ENCODE results near the gene PLP2.
"Not testable (repeated sequence)": the region's sequence is repeated elsewhere in the genome, so short reads cannot be mapped to it uniquely, and the experiment has no call there.

PLP2 gene

GRCh38 chrX:49167740-49168108 is 4.0 kb upstream of the PLP2 start:
- peaks cover 35% of the 10 kb centered on the region for H3K4me1 ChIP-seq (ENCODE audit: insufficient read depth, low read length, severe bottlenecking)
- H3K4me2 ChIP-seq (ENCODE audit: low read length): peak overlapping the region; percentile 93
- H3F3A ChIP-seq (ENCODE audit: insufficient read depth, low read length): no peaks in the 10 kb centered on the region
- no peak for TF ChIP-seq EZH2 (IDR thresholded peaks at IDR 0.05; ENCODE audit: borderline replicate concordance, low read length)
- no peak for TF ChIP-seq CTCF (IDR thresholded peaks at IDR 0.05; ENCODE audit: low read length)
- peak overlapping the region; percentile 65 for H3K4me3 ChIP-seq (ENCODE audit: low read depth, low read length, poor library complexity, severe bottlenecking)
- no peaks in the 10 kb centered on the region for H3K36me3 ChIP-seq (ENCODE audit: insufficient read depth, low read length)
- peak overlapping the region; percentile 93 for H3K27ac ChIP-seq (ENCODE audit: low read depth, low read length, poor library complexity, severe bottlenecking)
- peak overlapping the region; percentile 72 for H3K9ac ChIP-seq (ENCODE audit: low read length)
- no peaks in the 10 kb centered on the region for H3K27me3 ChIP-seq (ENCODE audit: insufficient read depth, low read length)
- no peaks in the 10 kb centered on the region for H3K9me2 ChIP-seq (ENCODE audit: low read depth, low read length)
- no peak overlapping the region for H2AFZ ChIP-seq (ENCODE audit: low read length)
- H3K9me3 ChIP-seq (ENCODE audit: low read length): no peaks in the 10 kb centered on the region
- H4K20me1 ChIP-seq (ENCODE audit: insufficient read depth, low read length): no peaks in the 10 kb centered on the region
- H3K79me2 ChIP-seq (ENCODE audit: insufficient read depth, low read length): no peaks in the 10 kb centered on the region

- Histone ChIP-seq H3K4me1 (ENCODE audit: insufficient read depth, low read length, severe bottlenecking) (peaks cover 25% of the 10 kb centered on the region), H3K9me2 (ENCODE audit: low read depth, low read length) (no peaks in the 10 kb centered on the region), H3K36me3 (ENCODE audit: insufficient read depth, low read length) (peaks cover 35% of the 10 kb centered on the region), H3K27me3 (ENCODE audit: insufficient read depth, low read length) (no peaks in the 10 kb centered on the region), H3K9me3 (ENCODE audit: low read length) (no peaks in the 10 kb centered on the region), H3K9ac (ENCODE audit: low read length) (peak overlapping the region; percentile 83), H3K27ac (ENCODE audit: low read depth, low read length, poor library complexity, severe bottlenecking) (peak overlapping the region; percentile 63), H3F3A (ENCODE audit: insufficient read depth, low read length) (no peaks in the 10 kb centered on the region), H3K4me3 (ENCODE audit: low read depth, low read length, poor library complexity, severe bottlenecking) (peak overlapping the region; percentile 82), H3K4me2 (ENCODE audit: low read length) (peak overlapping the region; percentile 63), H4K20me1 (ENCODE audit: insufficient read depth, low read length) (no peaks in the 10 kb centered on the region), H3K79me2 (ENCODE audit: insufficient read depth, low read length) (no peaks in the 10 kb centered on the region), H2AFZ (ENCODE audit: low read length) (no peak overlapping the region)
- TF ChIP-seq EZH2 (IDR thresholded peaks at IDR 0.05; ENCODE audit: borderline replicate concordance, low read length) (no peak), CTCF (IDR thresholded peaks at IDR 0.05; ENCODE audit: low read length) (no peak)
Measured at GRCh38 chrX:49172280-49172780, 632 bp downstream of the PLP2 start.

- H3K9ac ChIP-seq (ENCODE audit: low read length); H3K4me3 ChIP-seq (ENCODE audit: low read depth, low read length, poor library complexity, severe bottlenecking); H3K79me2 ChIP-seq (ENCODE audit: insufficient read depth, low read length); H3F3A ChIP-seq (ENCODE audit: insufficient read depth, low read length); H3K9me3 ChIP-seq (ENCODE audit: low read length); H3K9me2 ChIP-seq (ENCODE audit: low read depth, low read length); H3K27me3 ChIP-seq (ENCODE audit: insufficient read depth, low read length); H4K20me1 ChIP-seq (ENCODE audit: insufficient read depth, low read length); H3K27ac ChIP-seq (ENCODE audit: low read depth, low read length, poor library complexity, severe bottlenecking); H3K4me2 ChIP-seq (ENCODE audit: low read length); H2AFZ ChIP-seq (ENCODE audit: low read length): not testable (repeated sequence)
- peaks cover 44% of the 10 kb centered on the region for H3K36me3 ChIP-seq (ENCODE audit: insufficient read depth, low read length)
- peaks cover 13% of the 10 kb centered on the region for H3K4me1 ChIP-seq (ENCODE audit: insufficient read depth, low read length, severe bottlenecking)
Measured at GRCh38 chrX:49173544-49173943, 1.8 kb downstream of the PLP2 start.

- H3K27me3 ChIP-seq (ENCODE audit: insufficient read depth, low read length): no peaks in the 10 kb centered on the region
- H3K9ac ChIP-seq (ENCODE audit: low read length): no peak overlapping the region
- H4K20me1 ChIP-seq (ENCODE audit: insufficient read depth, low read length): no peaks in the 10 kb centered on the region
- H3K4me2 ChIP-seq (ENCODE audit: low read length): no peak overlapping the region
- TF ChIP-seq EZH2 (IDR thresholded peaks at IDR 0.05; ENCODE audit: borderline replicate concordance, low read length) (no peak), CTCF (IDR thresholded peaks at IDR 0.05; ENCODE audit: low read length) (no peak)
- H3K4me3 ChIP-seq (ENCODE audit: low read depth, low read length, poor library complexity, severe bottlenecking): no peak overlapping the region
- H3K27ac ChIP-seq (ENCODE audit: low read depth, low read length, poor library complexity, severe bottlenecking): no peak overlapping the region
- no peaks in the 10 kb centered on the region for H3F3A ChIP-seq (ENCODE audit: insufficient read depth, low read length)
- peaks cover 13% of the 10 kb centered on the region for H3K4me1 ChIP-seq (ENCODE audit: insufficient read depth, low read length, severe bottlenecking)
- no peaks in the 10 kb centered on the region for H3K9me2 ChIP-seq (ENCODE audit: low read depth, low read length)
- H3K36me3 ChIP-seq (ENCODE audit: insufficient read depth, low read length): peaks cover 56% of the 10 kb centered on the region
- no peaks in the 10 kb centered on the region for H3K79me2 ChIP-seq (ENCODE audit: insufficient read depth, low read length)
- H3K9me3 ChIP-seq (ENCODE audit: low read length): no peaks in the 10 kb centered on the region
- no peak overlapping the region for H2AFZ ChIP-seq (ENCODE audit: low read length)
Measured at GRCh38 chrX:49174723-49175122, 3.0 kb downstream of the PLP2 start.

Measured in OCI-LY1 (cell line).